Transverse colon (tissue), 4 donors: ENCODE data around the gene TDRD7. TPM values are rescaled to one million over a fixed set of nuclear protein-coding genes. Genes with fewer than 3 reads are reported as not detected.
A peak's percentile ranks its signal among the peaks of the same experiment; 100 is the strongest.

Experiments used
- DNase-seq: peaks from one replicate; pipeline ENCODE4 v3.0.0-alpha.2; 2019
- H3K27ac ChIP-seq, 4 donors: fragments of 200-600 bp; sonication (generic); 2 replicates each; pipeline ENCODE4 v1.5.1; 2016 to 2018; ENCODE audit warnings: inconsistent platforms in 4 of 4
- H3K27me3 ChIP-seq: fragments of 200-600 bp; sonication (generic); 2 replicates; pipeline ENCODE4 v1.5.1; 2017; ENCODE audit warnings: inconsistent platforms
- H3K36me3 ChIP-seq, 4 donors: fragments of 200-600 bp; sonication (generic); 2 replicates each; pipeline ENCODE4 v1.5.1; 2017 to 2019; ENCODE audit warnings: inconsistent platforms in 4 of 4
- H3K4me1 ChIP-seq, 4 donors: fragments of 200-600 bp; sonication (generic); 2 replicates each; pipeline ENCODE4 v1.5.1; 2017 to 2020; ENCODE audit warnings: inconsistent platforms in 4 of 4
- H3K4me3 ChIP-seq, 4 donors: fragments of 200-600 bp; sonication (generic); 1 replicate in 1 of 4; 2 replicates in 3 of 4; pipeline versions ENCODE4 v1.5.1 to v1.6.1; 2017 to 2019; ENCODE audit warnings: inconsistent platforms in 4 of 4
- H3K9me3 ChIP-seq, 2 donors: fragments of 200-600 bp; sonication (generic); 2 replicates each; pipeline ENCODE4 v1.5.1; 2017 to 2019; ENCODE audit warnings: inconsistent platforms in 2 of 2
- EP300 ChIP-seq: sonication (generic); formaldehyde crosslinking; IDR thresholded peaks from one replicate; pipeline ENCODE4 v1.6.1; 2017; ENCODE audit warnings: antibody characterized with exemption, low read depth
- POLR2A ChIP-seq: fragments of 450-650 bp; IDR thresholded peaks from one replicate; pipeline ENCODE4 v1.6.1; 2016; ENCODE audit warnings: antibody characterized with exemption, mild to moderate bottlenecking, moderate library complexity
- POLR2AphosphoS5 ChIP-seq, 3 donors: sonication (generic); formaldehyde crosslinking; IDR thresholded peaks; one replicate each; pipeline ENCODE4 v1.6.1; 2016; ENCODE audit warnings: antibody characterized with exemption in 3 of 3
- WGBS, 2 donors: methylation state at CpG; one replicate each; pipeline ENCODE4 v1.1.5; 2018; ENCODE audit warnings: low coverage in 1 of 2; 5-methylcytosine and 5-hydroxymethylcytosine counted together
- in situ Hi-C, 4 donors: fragments of 200-750 bp; cut with MboI; loops; one replicate each; pipeline versions ENCODE4 v1.15.0 to v1.15.1; 2017; ENCODE audit warnings: low sequenced_read_pairs in 3 of 4, low pct_ligation_motif_present in 1 of 4, low pct_unique_long_range_greater_than_20kb in 1 of 4
- intact Hi-C: fragments of 100-400 bp; cut with DNase I; formaldehyde crosslinking; loops from one replicate; pipeline ENCODE4 v1.15.1; 2023; ENCODE audit warnings: low total_unique reads
- total RNA-seq, 4 donors: library from RNA; depleted of rRNA; stranded (reverse); fragments of >200 nt; gene quantifications; one replicate each; pipeline ENCODE4 v1.1.0, GENCODE V29; 2016
- TF ChIP-seq, protein P1 (sequence below), 5 experiments: fragments of 200-600 bp in 3 of 5; fragments of 450-650 bp in 2 of 5; sonication (generic) in 3 of 5; IDR thresholded peaks; 1 replicate in 2 of 5; 2 replicates in 3 of 5; pipeline ENCODE4 v1.5.1; 2016 to 2017; ENCODE audit warnings: antibody characterized with exemption in 5 of 5, inconsistent platforms in 3 of 5, mild to moderate bottlenecking in 2 of 5, moderate library complexity in 1 of 5

TDRD7 gene
- total RNA-seq, 4 donors from 2014 or later: 15.0 to 47.4 (median 31.4) TPM

DNA sequence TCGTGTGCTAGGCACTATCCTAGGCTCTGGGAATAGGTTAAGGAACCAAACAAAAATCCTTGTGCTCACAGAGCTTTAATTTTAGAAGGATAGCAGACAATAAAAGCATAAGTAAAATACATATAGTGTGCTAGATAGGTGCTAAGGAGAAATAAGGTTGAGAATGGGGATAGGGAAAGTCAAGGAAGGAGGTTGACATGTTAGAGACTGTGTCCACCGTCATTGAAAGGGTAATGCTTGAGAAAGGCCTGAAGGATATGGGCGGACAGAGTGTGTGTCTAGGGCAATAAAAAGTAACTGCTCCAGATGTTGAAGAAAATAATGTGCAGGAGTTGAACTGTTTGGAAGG is 482 bp upstream of the TDRD7 start:
- Histone ChIP-seq H3K27ac (peak overlapping the region; percentile 91 to 98 (median 95)), H3K36me3 (no peaks in the 10 kb centered on the region), H3K4me3 (peak overlapping the region in 3 of 4 donors; percentile 79 to 100 (median 97)), H3K4me1 (peaks cover 12 to 47% (median 23%) of the 10 kb centered on the region in 4 donors), H3K27me3 (no peaks in the 10 kb centered on the region), H3K9me3 (no peaks in the 10 kb centered on the region)
- 11 to 18% methylated on average over 3 of the region's 3 CpGs for whole genome bisulfite sequencing, 2 donors
- no peak for DNase-seq
- in situ Hi-C loops (loop anchor here in 1 of 4 donors (10.0 kb wide), 1 partner anchor 557 kb away; the partner anchor contains the start of gene ZNF782), intact Hi-C loops (no loop called here)
- no peak for TF ChIP-seq POLR2AphosphoS5 (IDR thresholded peaks at IDR 0.05)
- no peak for TF ChIP-seq EP300

DNA sequence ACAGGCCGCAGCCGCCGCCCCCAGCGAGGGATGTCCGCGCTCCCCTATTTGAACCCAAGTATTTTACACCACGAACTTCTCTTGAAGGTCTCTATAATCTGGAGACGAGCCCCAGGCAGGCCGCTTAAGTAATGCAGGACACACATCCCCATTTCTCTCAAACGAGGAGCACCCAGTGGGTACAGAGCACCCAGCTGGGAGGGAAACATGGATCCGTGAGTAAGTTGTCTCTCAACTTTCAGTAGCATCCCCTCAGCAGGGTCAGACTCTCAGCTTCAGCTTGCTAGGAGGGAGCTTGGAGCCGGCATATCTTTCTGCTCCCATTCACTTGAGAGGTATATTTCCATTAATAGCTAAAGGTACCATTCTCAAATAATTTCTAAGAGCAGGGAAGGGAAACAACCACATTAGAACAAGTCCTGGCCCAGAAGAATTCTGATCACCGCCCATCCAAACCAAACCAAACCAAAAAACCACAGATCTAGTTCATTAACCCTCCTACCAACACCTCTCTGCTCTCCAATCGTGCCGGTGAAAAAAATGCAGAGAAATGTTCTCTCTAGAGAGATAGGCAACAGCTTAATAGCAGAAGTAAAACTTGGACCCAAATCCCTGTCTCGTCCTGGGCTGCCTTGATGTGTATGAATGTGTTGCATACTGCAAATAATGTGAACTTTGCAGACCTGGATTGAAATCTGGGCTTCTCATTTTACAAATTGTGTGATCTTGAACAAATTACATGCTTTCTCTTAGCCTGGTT is 910 bp downstream of the TDRD7 start:
- Histone ChIP-seq H3K27ac (peak overlapping the region; percentile 91 to 98 (median 95)), H3K36me3 (no peaks in the 10 kb centered on the region), H3K4me3 (peak overlapping the region; percentile 79 to 100 (median 95)), H3K9me3 (no peaks in the 10 kb centered on the region), H3K27me3 (no peaks in the 10 kb centered on the region), H3K4me1 (peaks cover 13 to 45% (median 22%) of the 10 kb centered on the region in 4 donors)
- intact Hi-C loops: no loop called here
- 5 to 11% methylated on average over 4 to 16 of the region's 16 CpGs for WGBS, 2 donors
- in situ Hi-C loops: loop anchor here in 1 of 4 donors (10.0 kb wide), 1 partner anchor 558 kb away; the partner anchor contains the start of gene ZNF782
- no peak for TF ChIP-seq POLR2AphosphoS5 (IDR thresholded peaks at IDR 0.05)
- no peak for TF ChIP-seq EP300
- TF ChIP-seq, protein P1, sequence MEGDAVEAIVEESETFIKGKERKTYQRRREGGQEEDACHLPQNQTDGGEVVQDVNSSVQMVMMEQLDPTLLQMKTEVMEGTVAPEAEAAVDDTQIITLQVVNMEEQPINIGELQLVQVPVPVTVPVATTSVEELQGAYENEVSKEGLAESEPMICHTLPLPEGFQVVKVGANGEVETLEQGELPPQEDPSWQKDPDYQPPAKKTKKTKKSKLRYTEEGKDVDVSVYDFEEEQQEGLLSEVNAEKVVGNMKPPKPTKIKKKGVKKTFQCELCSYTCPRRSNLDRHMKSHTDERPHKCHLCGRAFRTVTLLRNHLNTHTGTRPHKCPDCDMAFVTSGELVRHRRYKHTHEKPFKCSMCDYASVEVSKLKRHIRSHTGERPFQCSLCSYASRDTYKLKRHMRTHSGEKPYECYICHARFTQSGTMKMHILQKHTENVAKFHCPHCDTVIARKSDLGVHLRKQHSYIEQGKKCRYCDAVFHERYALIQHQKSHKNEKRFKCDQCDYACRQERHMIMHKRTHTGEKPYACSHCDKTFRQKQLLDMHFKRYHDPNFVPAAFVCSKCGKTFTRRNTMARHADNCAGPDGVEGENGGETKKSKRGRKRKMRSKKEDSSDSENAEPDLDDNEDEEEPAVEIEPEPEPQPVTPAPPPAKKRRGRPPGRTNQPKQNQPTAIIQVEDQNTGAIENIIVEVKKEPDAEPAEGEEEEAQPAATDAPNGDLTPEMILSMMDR (IDR thresholded peaks at IDR 0.05): no peak
- no peak for TF ChIP-seq POLR2A
- no peak for DNase-seq

DNA sequence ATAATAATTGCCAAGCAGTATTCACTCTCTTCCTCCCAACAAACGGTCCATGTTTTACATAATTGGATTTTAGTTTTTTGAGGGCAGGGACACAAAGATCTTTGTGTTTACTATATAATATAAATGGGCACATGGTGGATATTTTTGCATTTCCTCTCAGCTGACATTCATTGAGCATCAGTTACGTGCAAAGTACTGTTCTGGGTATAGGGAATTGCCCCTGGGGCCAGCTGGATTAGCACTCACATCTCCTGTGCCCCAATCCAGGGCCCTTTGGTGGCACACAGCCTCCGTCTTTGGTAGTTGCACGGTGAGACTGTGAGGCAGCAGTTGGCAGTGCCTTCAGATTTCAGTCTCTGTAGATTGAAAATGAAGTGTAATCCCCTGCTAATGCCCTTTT is 1.6 kb downstream of the TDRD7 start:
- TF ChIP-seq, protein P1 (IDR thresholded peaks at IDR 0.05): no peak
- TF ChIP-seq POLR2AphosphoS5 (IDR thresholded peaks at IDR 0.05) (no peak), POLR2A (no peak), EP300 (no peak)
- Histone ChIP-seq H3K36me3 (no peaks in the 10 kb centered on the region), H3K27me3 (no peaks in the 10 kb centered on the region), H3K4me3 (peak overlapping the region in 1 of 4 donors; percentile 100), H3K4me1 (peaks cover 16 to 49% (median 28%) of the 10 kb centered on the region in 4 donors), H3K27ac (peak overlapping the region in 3 of 4 donors; percentile 91 to 98 (median 95)), H3K9me3 (no peaks in the 10 kb centered on the region)
- intact Hi-C loops: no loop called here
- no peak for DNase-seq
- in situ Hi-C loops: loop anchor here in 1 of 4 donors (10.0 kb wide), 1 partner anchor 559 kb away; the partner anchor contains the start of gene ZNF782
- 56 to 60% methylated on average over 1 to 4 of the region's 4 CpGs for WGBS, 2 donors

DNA sequence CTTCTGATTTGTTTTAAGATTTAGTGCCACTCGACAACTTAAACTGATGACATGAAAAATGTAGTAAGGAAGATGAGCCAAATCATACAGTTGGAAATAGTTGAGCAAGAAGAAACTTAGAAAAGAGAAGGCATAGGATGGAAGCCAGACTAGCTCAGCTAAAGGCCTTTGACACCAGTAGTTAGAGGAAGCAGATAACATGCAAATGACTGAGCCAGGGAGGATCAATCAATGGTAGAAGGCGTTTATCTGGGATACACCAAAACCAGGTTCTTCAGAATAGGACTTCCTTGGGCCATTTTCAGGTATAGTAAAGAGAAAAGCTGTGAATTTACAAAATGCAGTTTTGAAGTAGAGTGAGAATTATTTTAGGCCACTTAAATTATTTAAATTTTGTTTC is 3.2 kb downstream of the TDRD7 start:
- 62 to 68% methylated on average over 2 of the region's 2 CpGs for WGBS, 2 donors
- Histone ChIP-seq H3K4me1 (peaks cover 23 to 62% (median 42%) of the 10 kb centered on the region in 4 donors), H3K27ac (no peak overlapping the region), H3K4me3 (no peak overlapping the region), H3K9me3 (no peaks in the 10 kb centered on the region), H3K27me3 (no peaks in the 10 kb centered on the region), H3K36me3 (no peaks in the 10 kb centered on the region)
- DNase-seq: no peak
- TF ChIP-seq POLR2A (no peak), POLR2AphosphoS5 (IDR thresholded peaks at IDR 0.05) (no peak), EP300 (no peak)
- TF ChIP-seq, protein P1 (IDR thresholded peaks at IDR 0.05): no peak
- intact Hi-C loops (no loop called here), in situ Hi-C loops (loop anchor here in 1 of 4 donors (10.0 kb wide), 1 partner anchor 560 kb away; the partner anchor contains the start of gene ZNF782)
